Testis (tissue), 2 donors: ENCODE measurements around the gene SLC7A5.

Experiments
- CTCF ChIP-seq, 3 experiments: fragments of 450-650 bp in 2 of 3; fragments of 200-600 bp in 1 of 3; sonication (generic) in 1 of 3; IDR thresholded peaks; one replicate each; pipeline ENCODE4 v1.5.1; 2016 to 2019; ENCODE audit warnings: antibody characterized with exemption in 3 of 3, mild to moderate bottlenecking in 2 of 3, moderate library complexity in 1 of 3
- POLR2A ChIP-seq: fragments of 450-650 bp; IDR thresholded peaks from one replicate; pipeline ENCODE4 v1.6.1; 2017; ENCODE audit warnings: antibody characterized with exemption, mild to moderate bottlenecking, moderate library complexity

- TF ChIP-seq CTCF (IDR thresholded peaks at IDR 0.05) (no peak), POLR2A (no peak)
These were observed 74.7 kb downstream of the SLC7A5 start for GRCh38 chr16:87794485-87795078.
